T1000 (cell line): ENCODE results near the gene KCNIP4.

Source experiments
- DNase-seq: peaks from one replicate; lab custom pipeline; 2025; ENCODE audit warnings: mixed read lengths; lab: John Stamatoyannopoulos, UW

The KCNIP4 gene

DNA sequence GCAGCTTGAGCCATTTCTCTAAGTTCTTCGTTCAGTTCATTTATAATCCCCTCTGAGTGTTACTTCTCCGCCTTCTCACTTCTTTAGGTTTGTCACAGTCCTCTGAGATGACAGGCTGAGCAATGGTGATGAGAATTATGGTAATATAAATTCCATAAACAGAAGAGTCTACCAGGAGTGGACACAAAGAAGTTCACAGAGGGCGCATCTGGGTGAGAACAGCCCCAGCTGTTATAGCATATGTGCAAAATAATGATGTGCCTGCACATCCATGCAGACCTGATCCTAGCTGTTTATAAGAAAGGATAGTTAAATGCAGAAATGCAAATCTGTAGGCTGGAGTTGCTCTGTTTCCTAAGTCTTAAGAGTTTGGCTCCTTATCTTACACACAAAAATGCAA lies 377.5 kb downstream of the KCNIP4 start:
- no peak for DNase-seq

DNA sequence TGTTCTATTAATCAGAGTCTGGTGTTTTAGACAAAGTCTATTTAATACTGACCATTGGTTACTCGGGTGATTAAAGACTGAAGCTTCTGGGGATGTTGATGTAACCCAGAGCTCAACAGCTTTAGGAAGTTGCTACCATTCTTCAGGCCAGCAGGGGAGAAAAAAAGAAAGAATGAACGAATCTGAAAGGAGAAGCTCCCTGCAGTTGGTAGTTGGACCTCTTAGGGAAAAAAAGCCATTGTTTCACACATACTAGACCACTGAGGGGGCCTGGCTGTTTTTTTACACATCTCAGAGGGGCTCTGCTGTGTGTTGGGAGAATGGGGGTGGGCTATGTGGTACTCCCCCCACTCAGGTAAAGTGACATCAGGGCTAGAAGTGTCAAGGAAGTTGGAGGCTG lies 378.9 kb downstream of the KCNIP4 start:
- no peak for DNase-seq

DNA sequence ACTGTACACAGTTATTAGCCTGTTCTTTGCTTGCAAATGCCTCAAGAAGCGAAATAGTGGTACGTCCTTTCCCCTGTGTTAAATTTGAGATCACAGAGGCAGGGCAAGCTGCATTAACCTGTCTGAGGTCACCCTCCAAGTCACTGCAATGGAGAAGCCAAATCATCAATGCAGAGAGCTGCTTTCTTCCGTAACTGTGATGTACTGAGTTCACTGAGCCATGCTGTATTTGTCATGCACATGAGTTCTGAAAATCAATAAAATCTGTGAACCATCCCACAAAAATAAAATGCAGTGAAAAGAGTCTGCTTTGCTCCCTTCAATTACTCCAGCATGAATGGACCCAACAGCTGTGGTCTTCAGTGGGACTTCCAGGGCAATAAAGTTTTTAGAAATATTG lies 393.5 kb downstream of the KCNIP4 start:
- DNase-seq, result no peak

DNA sequence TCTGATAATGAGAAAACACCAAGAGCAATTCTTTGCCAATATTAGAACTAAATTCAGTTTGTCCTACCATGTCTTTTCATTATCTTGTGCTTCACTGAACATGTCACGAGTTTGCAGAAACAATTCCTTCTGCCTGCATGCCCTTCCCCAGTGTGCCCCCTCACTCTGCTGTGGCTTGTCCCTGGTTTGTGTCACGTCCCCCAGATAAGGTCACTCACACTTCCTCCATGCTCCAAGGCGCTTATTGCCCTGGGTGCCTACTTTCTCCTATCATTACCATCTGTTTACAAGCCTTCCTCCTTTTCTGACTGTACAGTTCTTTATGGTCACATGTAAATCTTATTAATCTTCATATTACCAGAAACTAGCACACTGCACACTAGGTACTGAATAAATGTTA lies 394.1 kb downstream of the KCNIP4 start:
- no peak for DNase-seq

DNA sequence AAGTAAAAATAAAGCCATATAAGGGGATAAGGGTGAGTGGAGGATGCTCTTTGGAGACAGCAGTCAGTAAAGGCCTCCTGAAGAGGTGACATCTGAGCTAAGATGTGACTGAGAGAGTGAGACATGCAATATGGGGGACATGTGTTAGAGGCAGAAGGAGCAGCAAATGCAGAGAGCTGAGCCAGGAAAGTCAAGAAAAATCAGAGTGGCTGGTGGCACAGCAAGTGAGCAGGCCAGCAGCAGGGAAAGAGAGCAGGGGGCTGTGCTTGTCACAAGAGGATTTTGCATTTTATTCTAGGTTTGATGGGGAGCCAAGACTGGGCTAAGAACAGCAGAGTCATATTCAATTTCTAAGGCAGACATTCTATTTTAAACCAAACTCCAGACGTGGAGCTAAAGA lies 394.5 kb downstream of the KCNIP4 start:
- DNase-seq, result no peak

DNA sequence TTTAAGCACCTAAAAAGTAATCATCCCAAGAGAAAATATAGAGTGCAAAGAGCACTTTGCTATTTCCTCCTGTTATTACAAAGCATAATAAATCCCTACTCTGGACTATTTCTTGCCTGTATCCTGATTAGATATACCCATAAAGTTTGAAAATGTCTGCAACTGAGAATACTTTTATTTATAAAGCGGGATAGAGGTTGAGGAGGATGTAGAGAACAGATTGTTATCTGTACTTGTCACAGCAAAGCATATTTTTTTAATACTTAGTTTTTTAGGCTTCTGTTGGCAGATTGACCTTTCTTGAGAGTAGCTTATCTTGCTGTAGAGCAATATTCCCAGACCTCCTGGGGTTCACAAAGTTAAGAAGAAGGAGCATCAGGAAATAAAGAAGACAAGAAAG lies 396.1 kb downstream of the KCNIP4 start:
- DNase-seq, result no peak

DNA sequence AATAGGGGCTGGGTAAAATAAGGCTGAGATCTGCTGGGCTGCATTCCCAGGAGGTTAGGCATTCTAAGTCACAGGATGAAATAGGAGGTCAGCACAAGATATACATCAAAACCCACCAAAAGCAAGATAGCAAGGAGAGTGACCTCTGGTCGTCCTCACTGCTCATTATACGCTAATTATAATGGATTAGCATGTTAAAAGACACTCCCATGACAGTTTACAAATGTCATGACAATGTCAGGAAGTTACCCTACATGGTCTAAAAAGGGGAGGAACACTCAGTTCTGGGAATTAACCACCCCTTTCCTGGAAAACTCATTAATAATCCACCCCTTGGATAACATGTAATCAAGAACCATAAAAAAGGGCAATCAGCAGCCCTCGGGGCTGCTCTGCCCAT lies 403.6 kb downstream of the KCNIP4 start:
- DNase-seq, result no peak

DNA sequence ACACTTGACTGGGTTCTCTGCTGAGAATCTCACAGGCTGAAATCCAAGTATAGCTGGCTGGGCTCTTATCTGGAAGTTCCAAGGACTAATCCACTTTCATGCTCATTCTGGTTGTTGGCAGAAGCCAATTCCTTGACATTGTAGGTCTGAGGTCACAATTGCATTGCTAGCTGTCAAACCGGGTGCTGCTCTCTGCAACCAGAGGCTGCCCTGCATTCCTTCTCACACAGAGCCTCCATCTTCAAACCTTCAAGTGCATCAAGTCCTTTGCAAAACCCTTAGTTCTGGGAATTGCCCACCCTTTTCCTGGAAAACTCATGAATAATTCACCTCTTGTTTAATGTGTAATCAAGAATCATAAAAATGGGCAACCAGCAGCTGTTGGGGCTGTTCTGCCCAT lies 404.2 kb downstream of the KCNIP4 start:
- DNase-seq, result no peak

DNA sequence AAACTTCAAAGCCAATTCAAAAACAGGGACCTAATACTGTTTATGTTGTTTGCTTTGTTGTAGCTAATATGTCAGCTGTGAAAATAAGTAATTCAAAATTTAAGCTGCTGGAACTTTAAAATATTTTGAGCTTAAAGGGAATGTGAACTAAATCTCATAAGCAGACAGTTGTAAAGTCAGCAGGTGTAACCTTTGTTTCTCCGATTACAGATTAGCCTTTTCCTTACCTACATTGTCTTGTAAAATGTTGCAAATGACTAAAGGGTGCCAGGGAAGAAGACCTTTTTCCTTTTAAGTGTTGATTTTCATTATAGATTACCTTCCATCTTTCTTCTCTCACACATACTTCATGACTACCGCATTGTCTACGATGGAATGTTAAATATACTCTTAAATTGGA lies 405.1 kb downstream of the KCNIP4 start:
- DNase-seq, result no peak

DNA sequence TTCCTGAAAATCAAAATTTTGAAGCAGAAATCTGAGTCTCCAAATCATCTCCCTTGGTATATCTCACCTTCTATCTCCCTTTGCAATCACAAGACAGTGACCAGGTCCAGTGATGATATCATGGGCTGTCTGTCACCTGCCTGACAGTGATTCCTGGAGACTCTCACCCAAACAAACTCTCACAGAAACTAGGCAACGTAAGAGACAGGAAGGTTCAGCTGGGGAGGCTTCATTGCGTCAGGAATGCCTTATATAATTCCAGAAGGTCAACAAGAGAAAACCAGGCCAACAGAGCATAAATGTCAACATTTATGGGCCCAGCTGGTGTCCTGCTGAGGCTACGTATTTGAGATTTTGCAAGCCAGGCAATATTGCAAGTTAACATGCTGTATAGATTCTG lies 412.7 kb downstream of the KCNIP4 start:
- DNase-seq, result no peak

DNA sequence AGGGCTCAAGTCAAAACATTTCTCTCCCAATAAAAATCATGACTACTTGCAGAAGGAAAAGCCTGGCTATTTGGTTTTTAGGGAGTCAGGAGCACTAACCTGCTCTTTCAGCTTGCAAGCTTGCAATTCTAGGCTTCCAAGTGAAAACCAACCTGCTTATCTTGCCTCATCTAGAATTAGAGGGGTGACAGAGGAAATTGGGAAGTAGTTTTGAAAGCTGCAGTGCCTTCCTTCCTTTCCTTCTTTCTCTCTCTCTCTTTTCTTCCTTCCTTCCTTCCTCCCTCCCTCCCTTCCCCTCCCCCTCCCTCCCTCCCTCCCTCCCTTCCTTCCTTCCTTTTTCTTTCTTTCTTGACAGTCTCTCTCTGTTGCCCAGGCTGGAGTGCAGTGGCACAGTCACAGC lies 417.5 kb downstream of the KCNIP4 start:
- no peak for DNase-seq

DNA sequence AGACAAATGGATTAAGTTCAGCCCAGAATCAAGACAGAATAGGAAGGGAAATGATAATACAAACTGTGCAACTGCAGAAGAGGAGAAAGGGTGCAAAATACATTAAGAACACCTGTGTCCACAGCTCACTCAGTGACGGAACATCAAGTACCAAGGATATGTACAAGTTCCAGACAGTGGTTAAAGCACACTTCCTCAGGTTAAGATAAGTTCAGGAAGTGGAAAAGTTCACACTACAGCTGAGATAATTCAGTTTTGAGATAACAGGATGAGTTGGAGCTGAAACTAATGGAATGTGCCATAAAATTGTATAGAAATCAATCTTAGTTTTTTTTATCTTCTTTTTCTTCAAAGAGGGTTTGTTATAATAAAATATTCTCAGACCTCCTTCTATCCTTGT lies 419.4 kb downstream of the KCNIP4 start:
- DNase-seq, result no peak

DNA sequence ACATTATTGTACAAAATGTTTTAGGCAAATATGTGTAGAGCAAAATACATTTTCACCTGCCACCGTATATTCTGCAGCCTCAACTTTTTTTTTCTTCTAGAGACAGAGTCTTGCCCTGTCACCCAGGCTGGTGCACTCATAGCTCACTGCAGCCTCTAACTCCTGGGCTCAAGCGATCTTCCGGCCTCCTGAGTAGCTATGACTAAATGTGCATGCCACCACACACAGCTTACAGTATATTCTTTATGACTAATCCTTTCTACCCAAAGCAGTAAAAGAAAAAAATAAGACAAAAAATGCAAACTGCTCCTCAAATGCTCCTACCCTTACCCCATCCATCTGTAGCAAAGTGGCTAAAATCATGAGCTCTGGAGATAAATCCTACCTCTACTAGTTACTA lies 426.3 kb downstream of the KCNIP4 start:
- no peak for DNase-seq

DNA sequence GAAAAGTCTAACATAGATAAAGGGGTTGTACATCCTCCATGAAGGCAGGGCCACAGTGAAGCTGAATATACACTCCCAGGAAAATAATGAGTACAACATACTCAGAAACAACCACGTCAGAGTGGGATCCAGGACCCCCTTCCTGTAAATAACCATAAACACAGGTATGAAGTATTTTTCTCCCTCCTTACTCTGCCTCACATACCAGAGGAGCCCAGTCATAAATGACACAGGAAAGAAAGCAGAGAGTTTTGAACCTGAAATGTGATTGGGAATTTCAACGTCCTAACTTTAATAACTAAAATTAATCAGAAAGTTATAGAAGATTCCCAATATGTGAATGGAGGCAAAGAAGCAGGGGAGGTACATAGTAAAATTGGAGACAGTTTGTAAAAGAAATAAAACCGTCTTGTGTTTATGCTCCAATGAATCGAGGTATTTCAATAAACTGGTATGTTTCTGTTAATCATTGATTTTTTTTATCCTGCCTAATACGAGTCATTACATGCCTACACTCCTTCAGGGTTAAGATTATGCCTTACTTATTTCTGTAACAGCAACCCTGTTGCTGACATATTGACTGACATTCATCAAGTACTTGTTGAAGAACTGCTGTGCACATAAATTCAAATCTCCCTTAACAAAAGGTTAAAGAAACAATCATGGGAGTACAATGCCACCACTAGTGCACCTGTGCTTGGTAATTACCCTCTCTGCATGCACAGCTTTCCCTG lies 431.3 kb downstream of the KCNIP4 start:
- DNase-seq, result no peak

DNA sequence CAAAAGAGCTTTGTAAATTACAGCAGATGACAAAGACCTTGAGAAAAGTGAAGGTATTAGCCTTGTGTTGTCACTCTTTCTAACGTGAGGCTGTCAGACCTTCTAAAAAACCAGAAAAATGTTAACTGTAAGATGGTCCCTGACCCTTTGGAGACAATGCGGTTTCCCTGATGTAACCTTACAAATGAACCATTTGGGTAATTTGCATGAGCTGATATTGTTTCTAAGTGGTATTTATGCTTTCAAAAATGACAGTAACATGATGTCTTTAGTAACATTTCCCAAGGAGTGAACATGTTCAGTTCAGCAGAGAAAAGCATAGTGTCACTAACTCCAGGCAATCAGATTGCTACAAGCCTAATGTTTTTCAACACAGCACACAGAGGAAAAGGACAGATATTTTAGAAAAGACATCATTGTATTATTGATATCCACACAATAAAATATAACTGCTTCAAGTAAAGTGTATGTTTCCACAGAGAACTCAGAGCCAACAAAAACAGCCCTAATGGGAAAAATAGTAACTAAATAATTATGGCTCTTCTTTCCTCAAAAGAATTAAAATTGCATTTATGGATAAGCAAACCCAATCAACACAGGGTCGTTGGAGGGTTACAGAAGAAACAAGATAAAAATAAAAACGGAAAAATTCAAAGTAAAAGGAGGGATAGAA lies 434.4 kb downstream of the KCNIP4 start:
- no peak for DNase-seq

DNA sequence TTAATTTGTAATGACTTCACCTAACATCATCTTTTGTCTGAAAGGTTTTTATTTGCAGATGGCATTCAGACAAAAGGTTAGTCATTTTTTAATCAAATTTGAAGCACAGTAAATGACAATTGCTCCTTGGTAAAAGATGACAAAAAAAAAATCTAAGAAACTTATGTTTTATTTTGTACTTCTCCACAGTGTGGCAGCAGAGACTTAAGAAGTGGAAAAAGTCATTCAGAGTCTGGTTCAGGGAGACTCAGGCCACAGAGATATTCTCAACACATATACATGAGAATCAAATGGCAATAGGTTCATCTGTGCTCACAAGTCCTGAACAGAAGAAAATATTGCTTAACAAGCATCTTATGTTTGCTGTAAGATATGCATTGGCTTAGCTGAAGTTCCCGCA lies 436.2 kb downstream of the KCNIP4 start:
- peak; percentile 13 for DNase-seq

DNA sequence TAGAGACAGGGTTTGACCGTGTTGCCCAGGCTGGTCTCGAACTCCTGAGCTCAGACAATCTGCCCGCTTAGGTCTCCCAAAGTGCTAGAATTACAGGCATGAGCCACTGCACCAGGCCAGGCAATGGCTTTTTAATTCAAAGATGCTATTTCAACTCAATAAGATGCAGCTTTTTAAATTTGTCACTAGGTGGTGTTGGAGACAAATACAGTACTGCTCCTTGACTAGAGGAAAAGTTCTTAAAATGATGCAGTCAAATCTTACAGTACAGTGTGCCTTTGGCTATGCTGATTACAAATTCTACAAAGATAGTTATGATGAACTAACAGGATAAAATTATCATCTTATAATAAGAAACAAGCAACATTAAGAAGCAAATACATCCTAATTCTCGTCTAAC lies 441.1 kb downstream of the KCNIP4 start:
- DNase-seq, result no peak

DNA sequence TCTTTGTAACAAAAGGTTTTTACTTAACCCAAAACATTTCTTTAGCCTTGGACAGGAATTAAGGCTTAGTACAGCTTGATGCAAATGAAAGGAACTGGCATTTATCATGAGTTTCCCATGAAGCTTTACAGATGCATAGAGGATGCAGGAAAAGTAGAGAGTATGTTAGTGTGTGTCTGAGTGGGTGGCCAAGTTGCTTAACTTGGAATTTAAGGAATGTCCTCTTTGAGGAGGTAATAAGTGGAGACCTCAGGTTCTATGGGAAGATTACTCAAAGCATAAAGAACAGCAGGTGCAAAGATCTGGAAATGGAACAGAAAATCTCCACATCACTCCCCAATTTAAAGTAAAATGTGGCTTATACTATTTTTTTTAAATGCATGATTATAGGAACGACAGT lies 457.9 kb downstream of the KCNIP4 start:
- no peak for DNase-seq

DNA sequence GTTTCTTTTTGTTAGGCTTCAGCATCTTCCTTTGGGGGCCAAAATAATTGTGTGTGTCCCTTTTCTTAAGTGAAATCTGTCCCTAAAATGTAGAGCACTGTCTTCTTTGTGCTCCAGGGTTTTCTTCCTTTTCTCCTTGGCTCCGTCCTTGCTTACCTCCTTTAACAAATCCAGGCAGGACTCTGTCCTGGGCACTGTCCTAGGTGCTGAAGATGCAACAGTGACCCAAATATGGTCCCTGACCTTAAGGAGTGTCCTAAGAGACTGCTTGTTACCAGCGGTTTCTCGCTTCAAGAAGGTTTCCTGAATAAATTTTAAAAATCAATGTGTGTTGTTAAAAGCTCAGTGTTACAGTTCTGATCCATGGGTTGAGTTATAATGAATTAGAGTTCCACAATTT lies 471.8 kb downstream of the KCNIP4 start:
- DNase-seq, result no peak

DNA sequence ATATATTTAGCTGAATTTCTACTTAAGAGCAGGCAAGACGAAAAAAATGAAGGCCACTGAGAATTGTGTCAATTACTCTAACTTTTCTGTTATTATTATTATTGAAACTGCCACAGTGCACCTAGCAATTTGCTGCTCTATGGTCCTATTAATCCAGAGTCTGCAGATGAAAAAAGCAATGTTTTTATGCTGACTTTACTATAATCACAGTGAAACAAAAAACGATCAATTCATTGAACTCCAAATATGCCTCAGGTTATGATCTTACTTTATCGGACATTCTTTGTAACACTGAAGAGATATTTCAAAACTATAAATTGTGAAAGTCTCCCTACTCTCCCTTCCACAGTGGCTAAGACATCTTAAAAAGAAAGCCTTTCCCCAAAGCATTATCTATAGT lies 474.4 kb downstream of the KCNIP4 start:
- DNase-seq, result no peak

DNA sequence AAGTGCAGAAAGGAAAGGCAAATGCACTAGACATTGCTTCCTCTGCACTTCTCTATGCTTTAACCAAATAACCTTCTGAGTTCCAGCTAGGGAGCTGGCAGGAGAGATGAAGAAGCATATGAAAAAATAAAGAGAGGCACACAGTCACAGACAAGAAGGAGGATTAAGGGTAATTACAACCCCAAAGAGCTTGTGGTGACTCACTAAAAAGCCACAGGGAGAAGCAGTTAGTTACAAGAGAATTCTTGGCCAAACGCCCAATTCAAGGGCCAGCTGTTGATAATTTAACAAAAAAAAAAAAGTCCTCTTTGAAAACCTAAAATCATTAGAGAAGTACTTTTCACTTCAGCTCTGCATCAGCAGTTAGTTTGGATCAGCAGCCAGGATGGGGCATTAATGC lies 478.0 kb downstream of the KCNIP4 start:
- peak; percentile 71 for DNase-seq

DNA sequence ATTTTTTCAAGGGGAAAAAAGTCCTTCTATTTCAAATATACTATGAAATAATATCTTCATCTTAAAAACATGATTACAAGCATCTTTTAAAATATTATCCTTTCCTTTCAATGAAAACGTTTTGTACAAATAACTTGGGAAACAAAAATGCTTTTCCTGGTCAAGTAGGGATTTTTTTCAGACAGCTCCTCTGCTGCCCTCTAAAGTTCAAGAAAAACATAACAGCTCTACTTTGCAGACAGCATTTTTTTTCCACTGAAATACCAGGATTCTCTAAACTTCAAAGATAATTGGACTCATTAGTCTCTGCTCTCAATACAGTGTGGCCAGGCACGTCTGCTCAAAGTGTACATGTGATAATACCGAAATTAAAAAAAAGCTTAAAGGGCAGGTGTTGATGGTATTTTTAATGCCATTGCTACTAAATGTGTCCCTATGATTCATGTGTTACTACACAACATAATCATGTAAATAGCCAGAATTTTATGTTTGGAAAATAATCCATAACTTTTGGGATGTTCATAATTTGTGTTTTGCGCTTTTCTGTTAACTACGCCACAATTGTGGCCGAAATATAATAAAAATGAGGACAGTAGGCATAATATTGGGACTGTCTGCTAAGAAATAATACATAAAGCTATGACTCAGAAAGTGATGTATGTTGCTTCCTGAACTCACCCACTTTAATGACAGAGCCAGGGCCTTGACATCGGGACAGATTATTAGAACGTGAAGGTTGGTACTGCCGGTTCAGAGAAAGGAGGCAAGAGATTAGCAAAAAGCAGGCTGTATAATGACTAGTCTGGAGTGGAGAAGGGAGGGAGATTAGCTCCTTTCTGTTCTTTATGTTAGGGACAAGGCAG lies 478.9 kb downstream of the KCNIP4 start:
- DNase-seq, result no peak

DNA sequence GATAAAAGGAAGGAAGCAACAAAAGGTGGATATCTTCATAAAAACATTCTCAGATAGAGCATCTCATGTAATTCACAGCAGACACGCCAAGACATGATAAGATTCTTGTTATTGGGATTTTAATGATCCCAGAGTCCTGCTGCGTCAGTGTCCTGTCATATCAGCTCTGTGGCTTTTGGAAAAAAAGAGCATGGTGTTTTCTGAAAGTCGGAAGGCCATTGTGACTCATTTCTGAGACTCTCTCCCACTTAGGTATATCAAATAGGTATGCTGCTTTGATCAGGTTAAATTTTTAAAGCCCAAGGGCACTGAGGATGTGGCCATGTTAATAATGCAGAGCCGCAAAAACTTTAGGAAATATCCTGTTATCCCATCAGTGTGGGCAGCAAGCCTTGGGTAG lies 481.0 kb downstream of the KCNIP4 start:
- DNase-seq, result no peak
